HepG2 (cell line): Measurements from ENCODE around the gene ZMYND8. TPM values are rescaled to one million over a fixed set of nuclear protein-coding genes. Genes with fewer than 3 reads are reported as not detected.

ENCODE experiments used
- EP300 ChIP-seq, 3 experiments: sonication (generic) in 1 of 3; formaldehyde crosslinking in 1 of 3; IDR thresholded peaks; 2 replicates each; pipeline versions ENCODE4 v1.5.1 to v1.6.1; 2011 to 2020; ENCODE audit warnings: low read depth in 2 of 3, low read length in 2 of 3, borderline replicate concordance in 1 of 3, improper control_type of control experiment in 1 of 3, mild to moderate bottlenecking in 1 of 3, missing genetic modification reagents in 1 of 3, moderate library complexity in 1 of 3
- ETV5 ChIP-seq: IDR thresholded peaks from 2 replicates; pipeline ENCODE4 v1.6.1; 2018; ENCODE audit warnings: missing biosample characterization, missing genetic modification reagents, inconsistent platforms, borderline replicate concordance
- HMGXB3 ChIP-seq: sonication (generic); formaldehyde crosslinking; IDR thresholded peaks from 2 replicates; pipeline ENCODE4 v1.4.0; 2020; ENCODE audit warnings: missing genetic modification reagents, borderline replicate concordance
- HNRNPK ChIP-seq: fragments of 200-400 bp; formaldehyde crosslinking; IDR thresholded peaks from 2 replicates; pipeline ENCODE4 v1.6.1; 2018; ENCODE audit warnings: low read length, low read depth, moderate library complexity, mild to moderate bottlenecking; ENCODE audit not compliant: poor library complexity, severe bottlenecking
- HOMEZ ChIP-seq: IDR thresholded peaks from 2 replicates; pipeline ENCODE4 v1.6.1; 2016; ENCODE audit warnings: low read depth
- IKZF1 ChIP-seq: fragments of 450-650 bp; IDR thresholded peaks from 2 replicates; pipeline ENCODE4 v1.7.1; 2016
- KDM2A ChIP-seq: sonication (generic); formaldehyde crosslinking; IDR thresholded peaks from 2 replicates; pipeline ENCODE4 v1.4.0; 2020; ENCODE audit warnings: low read depth, missing genetic modification reagents, borderline replicate concordance
- MAFF ChIP-seq: IDR thresholded peaks from 2 replicates; pipeline ENCODE4 v1.6.1; 2011; ENCODE audit warnings: low read depth, low read length, improper control_type of control experiment
- NAIF1 ChIP-seq: sonication (generic); formaldehyde crosslinking; IDR thresholded peaks from 2 replicates; pipeline ENCODE4 v1.5.0; 2020; ENCODE audit warnings: mild to moderate bottlenecking, missing genetic modification reagents, borderline replicate concordance
- NFE2L2 ChIP-seq: fragments of 150-350 bp; IDR thresholded peaks from 2 replicates; pipeline ENCODE4 v1.6.1; 2014; ENCODE audit warnings: low read length
- PAXIP1 ChIP-seq: sonication (generic); formaldehyde crosslinking; conservative IDR thresholded peaks from 2 replicates; pipeline ENCODE4 v1.4.0; 2020; ENCODE audit warnings: mild to moderate bottlenecking, missing genetic modification reagents, moderate library complexity
- RBFOX2 ChIP-seq: fragments of 200-400 bp; formaldehyde crosslinking; IDR thresholded peaks from 2 replicates; pipeline ENCODE4 v1.6.1; 2017; ENCODE audit warnings: low read depth, mild to moderate bottlenecking, low read length
- SP5 ChIP-seq: IDR thresholded peaks from 2 replicates; pipeline ENCODE4 v1.6.1; 2016; ENCODE audit warnings: low read depth, borderline replicate concordance
- ZMYM3 ChIP-seq: sonication (generic); formaldehyde crosslinking; IDR thresholded peaks from 2 replicates; pipeline ENCODE4 v1.5.1; 2020; ENCODE audit warnings: mild to moderate bottlenecking, missing genetic modification reagents
- ZNF292 ChIP-seq: sonication (generic); formaldehyde crosslinking; IDR thresholded peaks from 2 replicates; pipeline ENCODE4 v1.8.1; 2022; ENCODE audit warnings: mild to moderate bottlenecking, low read depth, missing genetic modification reagents, borderline replicate concordance
- ZNF709 ChIP-seq: sonication (generic); formaldehyde crosslinking; IDR thresholded peaks from 2 replicates; pipeline ENCODE4 v1.5.0; 2020; ENCODE audit warnings: mild to moderate bottlenecking, missing genetic modification reagents
- polyA plus RNA-seq, 8 experiments: library from polyadenylated mRNA; depleted of rRNA in 3 of 8; stranded (reverse) in 7 of 8; unstranded in 1 of 8; fragments of >200 nt; fragmentation: Illumina TruSeq in 4 of 8; extraction: Trizol in 4 of 8; gene quantifications; 2 replicates each; pipeline versions ENCODE4 v1.2.1 to v1.2.3, GENCODE V29; 2011 to 2016; ENCODE audit warnings: low read depth in 4 of 8, missing spikeins in 1 of 8, mixed read lengths in 1 of 8; ENCODE audit not compliant: insufficient read depth in 1 of 8
- total RNA-seq, 5 experiments: library from RNA; depleted of rRNA; stranded (reverse); fragments of >200 nt; fragmentation: Illumina TruSeq; extraction: Trizol; gene quantifications; 2 replicates each; pipeline ENCODE4 v1.2.3, GENCODE V29; 2016; ENCODE audit warnings: low read depth in 1 of 5

ZMYND8 gene
- total and polyA plus RNA-seq, 2 of the 13 experiments (the other 11 are each of a cell fraction or from before 2014, with no cell fraction given): 53.9 to 84.7 TPM

- TF ChIP-seq NFE2L2 (no peak), HOMEZ (CRISPR knock-in tag) (peak; percentile 56; the same call in 1 of the 2 replicates), KDM2A (peak; percentile 93), MAFF (peak; percentile 50; the same call in 1 of the 2 replicates), ETV5 (peak; percentile 47; the same call in 1 of the 2 replicates), SP5 (CRISPR knock-in tag) (0 out of 2 replicates have a peak, but pooled peaks have one; percentile 7), HMGXB3 (peak; percentile 38; the same call in 1 of the 2 replicates), HNRNPK (no peak), NAIF1 (CRISPR knock-in tag) (0 out of 2 replicates have a peak, but pooled peaks have one; percentile 44), RBFOX2 (no peak), IKZF1 (no peak), EP300 (IDR thresholded peaks at IDR 0.05; ENCODE audit: low read depth in 2 of 2, low read length in 2 of 2) (no peak), EP300 (CRISPR knock-in tag; IDR thresholded peaks at IDR 0.05; ENCODE audit: borderline replicate concordance) (peak; percentile 73), PAXIP1 (CRISPR knock-in tag) (no peak), ZNF292 (CRISPR knock-in tag) (0 out of 2 replicates have a peak, but pooled peaks have one; percentile 2), ZNF709 (CRISPR knock-in tag) (no peak), ZMYM3 (peak; percentile 65; the same call in 1 of the 2 replicates)
Observed at GRCh38 chr20:47196091-47197081, 160.1 kb downstream of the ZMYND8 start (continued).
